Stomach (tissue), 9 donors: ENCODE measurements around the gene CRYBG2. TPM values are rescaled to one million over a fixed set of nuclear protein-coding genes. Genes with fewer than 3 reads are reported as not detected.

Source experiments
- DNase-seq, 2 donors: peaks; one replicate each; pipeline versions ENCODE4 v3.0.0 to v3.0.0-alpha.2; 2013 to 2019
- H3K27ac ChIP-seq, 5 donors: fragments of 200-600 bp in 4 of 5; sonication (generic) in 4 of 5; one replicate each; pipeline ENCODE4 v1.5.1; 2013 to 2019; ENCODE audit warnings: mild to moderate bottlenecking in 1 of 5, moderate library complexity in 1 of 5
- H3K27me3 ChIP-seq, 3 donors: fragments of 200-600 bp; sonication (generic); one replicate each; pipeline ENCODE4 v1.5.1; 2017 to 2019; ENCODE audit warnings: mixed run types in 1 of 3
- H3K36me3 ChIP-seq, 4 donors: fragments of 200-600 bp; sonication (generic); 1 replicate in 3 of 4; 2 replicates in 1 of 4; pipeline ENCODE4 v1.5.1; 2016 to 2019
- H3K4me1 ChIP-seq, 4 donors: fragments of 200-600 bp; sonication (generic); one replicate each; pipeline ENCODE4 v1.5.1; 2016 to 2019
- H3K4me3 ChIP-seq, 4 donors: fragments of 200-600 bp; sonication (generic) in 3 of 4; one replicate each; pipeline ENCODE4 v1.5.1; 2016 to 2019; ENCODE audit warnings: mild to moderate bottlenecking in 1 of 4
- H3K9me3 ChIP-seq, 4 donors: fragments of 200-600 bp; sonication (generic); one replicate each; pipeline ENCODE4 v1.5.1; 2016 to 2019
- EP300 ChIP-seq: sonication (generic); formaldehyde crosslinking; IDR thresholded peaks from one replicate; pipeline ENCODE4 v1.6.1; 2017; ENCODE audit warnings: antibody characterized with exemption
- POLR2A ChIP-seq, 4 donors: fragments of 450-650 bp; IDR thresholded peaks; one replicate each; pipeline ENCODE4 v1.6.1; 2016; ENCODE audit warnings: antibody characterized with exemption in 4 of 4, control low read depth in 2 of 4, mild to moderate bottlenecking in 1 of 4, moderate library complexity in 1 of 4
- POLR2AphosphoS5 ChIP-seq, 3 donors: sonication (generic); formaldehyde crosslinking; IDR thresholded peaks; one replicate each; pipeline ENCODE4 v1.6.1; 2016; ENCODE audit warnings: antibody characterized with exemption in 3 of 3
- WGBS, 5 donors: extraction: QIAGEN DNeasy Blood & Tissue Kit in 3 of 5; methylation state at CpG; one replicate each; pipeline versions ENCODE4 v1.1.5 to v1.1.7; 2013 to 2018; 5-methylcytosine and 5-hydroxymethylcytosine counted together
- intact Hi-C: fragments of 100-400 bp; cut with DNase I; formaldehyde crosslinking; loops from one replicate; pipeline ENCODE4 v1.15.1; 2023; ENCODE audit warnings: low total_unique reads
- polyA plus RNA-seq, 3 donors: library from polyadenylated mRNA; stranded (reverse); fragments of 200-250 nt; gene quantifications; one replicate each; pipeline ENCODE4 v1.2.3, GENCODE V29; 2013
- total RNA-seq, 5 donors: library from RNA; depleted of rRNA; stranded (reverse); fragments of >200 nt; gene quantifications; one replicate each; pipeline versions ENCODE4 v1.1.0 to v1.2.3, GENCODE V29; 2014 to 2016
- TF ChIP-seq, protein P1 (sequence below), 7 experiments: fragments of 450-650 bp in 4 of 7; fragments of 200-600 bp in 3 of 7; sonication (generic) in 3 of 7; IDR thresholded peaks; one replicate each; pipeline ENCODE4 v1.5.1; 2016 to 2019; ENCODE audit warnings: antibody characterized with exemption in 7 of 7, control low read depth in 2 of 7, mild to moderate bottlenecking in 1 of 7
- donor health status: healthy with polysubstance abuse.
- donor health status: Bipolar disorder and iron deficiency.
- donor health status: healthy.

Gene CRYBG2
- total and polyA plus RNA-seq, 8 donors: 0.15 to 66.8 (median 3.2) TPM

DNA sequence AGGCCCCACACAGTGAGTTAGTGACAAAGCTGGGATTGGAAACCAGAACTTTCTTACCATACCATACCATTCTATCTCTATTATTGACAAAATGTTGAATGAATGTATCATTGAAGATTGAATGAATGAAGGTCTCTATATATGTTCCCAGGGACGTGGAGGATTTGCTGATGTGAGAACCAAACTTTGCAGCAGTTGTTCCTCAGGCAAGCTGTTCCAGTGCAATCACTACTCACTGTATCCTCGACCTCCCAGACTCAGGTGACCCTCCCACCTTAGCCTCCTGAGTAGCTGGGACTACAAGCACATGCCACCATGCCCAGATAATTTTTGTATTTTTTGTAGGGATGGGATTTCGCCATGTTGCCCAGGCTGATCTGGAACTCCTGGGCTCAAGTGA lies 45.1 kb upstream of the CRYBG2 start:
- peaks cover 0 to 32% (median 0%) of the 10 kb centered on the region in 3 donors for H3K27me3 ChIP-seq
- no peaks in the 10 kb centered on the region for H3K4me1 ChIP-seq
- no peak for DNase-seq
- H3K27ac ChIP-seq: no peak overlapping the region
- H3K36me3 ChIP-seq: no peaks in the 10 kb centered on the region
- H3K9me3 ChIP-seq: no peaks in the 10 kb centered on the region
- 74 to 90% (median 80%) methylated on average over 3 of the region's 3 CpGs for WGBS, 5 donors
- intact Hi-C loops: no loop called here
- no peak overlapping the region for H3K4me3 ChIP-seq
- no peak for TF ChIP-seq EP300
- TF ChIP-seq POLR2AphosphoS5 (IDR thresholded peaks at IDR 0.05): no peak
- TF ChIP-seq POLR2A (IDR thresholded peaks at IDR 0.05): no peak
- TF ChIP-seq, protein P1, sequence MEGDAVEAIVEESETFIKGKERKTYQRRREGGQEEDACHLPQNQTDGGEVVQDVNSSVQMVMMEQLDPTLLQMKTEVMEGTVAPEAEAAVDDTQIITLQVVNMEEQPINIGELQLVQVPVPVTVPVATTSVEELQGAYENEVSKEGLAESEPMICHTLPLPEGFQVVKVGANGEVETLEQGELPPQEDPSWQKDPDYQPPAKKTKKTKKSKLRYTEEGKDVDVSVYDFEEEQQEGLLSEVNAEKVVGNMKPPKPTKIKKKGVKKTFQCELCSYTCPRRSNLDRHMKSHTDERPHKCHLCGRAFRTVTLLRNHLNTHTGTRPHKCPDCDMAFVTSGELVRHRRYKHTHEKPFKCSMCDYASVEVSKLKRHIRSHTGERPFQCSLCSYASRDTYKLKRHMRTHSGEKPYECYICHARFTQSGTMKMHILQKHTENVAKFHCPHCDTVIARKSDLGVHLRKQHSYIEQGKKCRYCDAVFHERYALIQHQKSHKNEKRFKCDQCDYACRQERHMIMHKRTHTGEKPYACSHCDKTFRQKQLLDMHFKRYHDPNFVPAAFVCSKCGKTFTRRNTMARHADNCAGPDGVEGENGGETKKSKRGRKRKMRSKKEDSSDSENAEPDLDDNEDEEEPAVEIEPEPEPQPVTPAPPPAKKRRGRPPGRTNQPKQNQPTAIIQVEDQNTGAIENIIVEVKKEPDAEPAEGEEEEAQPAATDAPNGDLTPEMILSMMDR (IDR thresholded peaks at IDR 0.05): no peak

DNA sequence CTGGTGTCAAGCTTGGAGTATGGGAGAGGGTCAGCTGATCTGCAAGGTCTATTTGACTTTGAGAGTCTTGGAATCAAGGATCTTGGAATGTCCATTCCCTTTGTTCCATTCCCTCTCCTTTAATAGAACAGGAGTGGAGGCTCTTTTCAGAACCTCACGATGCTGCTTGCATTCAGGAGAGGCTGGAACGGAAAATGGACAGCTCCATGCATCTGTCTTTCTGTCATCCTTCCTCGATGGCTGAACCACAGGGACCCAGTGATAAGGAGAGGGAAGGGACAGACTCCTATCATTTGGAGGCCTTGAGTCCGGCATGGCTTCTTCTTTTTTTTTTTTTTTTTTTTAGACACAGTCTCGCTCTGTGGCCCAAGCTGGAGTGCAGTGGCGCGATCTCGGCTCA lies 41.8 kb upstream of the CRYBG2 start:
- H3K27me3 ChIP-seq: peaks cover 0 to 13% (median 0%) of the 10 kb centered on the region in 3 donors
- no peaks in the 10 kb centered on the region for H3K9me3 ChIP-seq
- WGBS, 5 donors: 77 to 88% (median 83%) methylated on average over 8 of the region's 8 CpGs
- no peak overlapping the region for H3K27ac ChIP-seq
- TF ChIP-seq, protein P1 (IDR thresholded peaks at IDR 0.05): no peak
- no peak for TF ChIP-seq POLR2A (IDR thresholded peaks at IDR 0.05)
- H3K4me3 ChIP-seq: no peak overlapping the region
- no peaks in the 10 kb centered on the region for H3K36me3 ChIP-seq
- DNase-seq: no peak
- no peaks in the 10 kb centered on the region for H3K4me1 ChIP-seq
- intact Hi-C loops: no loop called here

DNA sequence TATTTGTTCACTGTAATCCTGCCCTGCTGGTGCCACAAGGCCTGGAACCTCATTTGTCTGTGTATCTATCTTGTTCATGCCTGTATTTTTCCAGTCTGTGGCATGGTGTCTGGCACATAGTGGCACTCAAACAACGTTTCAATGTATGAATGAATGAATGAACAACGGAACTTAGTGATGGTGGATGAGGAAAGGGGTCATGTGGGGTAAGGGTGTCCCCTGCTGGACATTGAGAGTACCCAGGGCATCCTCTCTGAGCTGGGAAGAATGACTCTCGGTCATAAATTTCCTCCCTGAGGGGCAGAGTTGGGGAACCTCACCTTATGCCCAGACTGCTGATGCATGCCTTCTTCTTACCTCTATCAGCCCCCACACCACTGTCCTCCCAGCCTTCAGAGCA lies 37.5 kb upstream of the CRYBG2 start:
- DNase-seq: peak in 1 of 2 donors; percentile 46
- TF ChIP-seq, protein P1 (IDR thresholded peaks at IDR 0.05): peak in 1 of 7 experiments; percentile 7
- TF ChIP-seq EP300 (no peak), POLR2A (IDR thresholded peaks at IDR 0.05) (no peak)
- H3K4me3 ChIP-seq: no peak overlapping the region
- H3K9me3 ChIP-seq: no peaks in the 10 kb centered on the region
- H3K4me1 ChIP-seq: no peaks in the 10 kb centered on the region
- peaks cover 0 to 32% (median 0%) of the 10 kb centered on the region in 3 donors for H3K27me3 ChIP-seq
- intact Hi-C loops: no loop called here
- 6 to 18% (median 8%) methylated on average over 3 of the region's 3 CpGs for WGBS, 5 donors
- H3K36me3 ChIP-seq: no peaks in the 10 kb centered on the region
- H3K27ac ChIP-seq: no peak overlapping the region

DNA sequence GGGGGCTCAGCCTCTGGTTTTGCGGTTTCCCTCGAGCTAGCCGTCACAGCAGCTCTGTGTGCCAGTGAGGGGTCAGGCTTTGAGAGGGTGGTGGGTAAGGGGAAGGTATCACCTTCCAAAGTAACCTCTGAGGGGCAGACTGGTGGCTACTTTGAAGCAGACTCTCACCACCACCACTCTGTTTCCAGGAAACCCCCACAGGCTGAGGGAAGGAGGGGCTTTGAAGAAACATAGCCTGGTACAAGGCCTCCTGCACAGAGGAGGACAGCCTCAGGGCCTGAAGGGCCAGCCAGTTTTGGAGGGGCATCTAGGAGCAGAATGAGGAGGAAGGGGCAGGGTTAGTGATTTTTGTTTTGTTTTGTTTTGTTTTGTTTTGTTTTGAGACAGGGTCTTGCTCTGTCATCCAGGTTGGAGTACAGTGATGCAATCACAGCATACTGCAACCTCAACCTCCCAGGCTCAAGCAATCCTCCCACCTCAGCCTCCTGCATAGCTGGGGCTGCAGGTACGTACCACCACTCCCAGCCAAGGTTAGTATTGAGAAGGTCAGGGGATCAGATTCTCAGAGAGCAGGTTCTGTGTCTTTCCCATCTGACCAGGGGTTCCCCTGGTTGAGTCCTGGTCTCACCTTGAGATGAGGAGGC lies 35.8 kb upstream of the CRYBG2 start:
- Histone ChIP-seq H3K27me3 (peaks cover 0 to 37% (median 0%) of the 10 kb centered on the region in 3 donors), H3K4me1 (no peaks in the 10 kb centered on the region), H3K36me3 (no peaks in the 10 kb centered on the region), H3K27ac (no peak overlapping the region), H3K4me3 (no peak overlapping the region), H3K9me3 (no peaks in the 10 kb centered on the region)
- DNase-seq: no peak
- intact Hi-C loops: no loop called here
- 71 to 79% (median 75%) methylated on average over 4 of the region's 4 CpGs for WGBS, 5 donors
- TF ChIP-seq POLR2A (IDR thresholded peaks at IDR 0.05): no peak
- TF ChIP-seq EP300: no peak

DNA sequence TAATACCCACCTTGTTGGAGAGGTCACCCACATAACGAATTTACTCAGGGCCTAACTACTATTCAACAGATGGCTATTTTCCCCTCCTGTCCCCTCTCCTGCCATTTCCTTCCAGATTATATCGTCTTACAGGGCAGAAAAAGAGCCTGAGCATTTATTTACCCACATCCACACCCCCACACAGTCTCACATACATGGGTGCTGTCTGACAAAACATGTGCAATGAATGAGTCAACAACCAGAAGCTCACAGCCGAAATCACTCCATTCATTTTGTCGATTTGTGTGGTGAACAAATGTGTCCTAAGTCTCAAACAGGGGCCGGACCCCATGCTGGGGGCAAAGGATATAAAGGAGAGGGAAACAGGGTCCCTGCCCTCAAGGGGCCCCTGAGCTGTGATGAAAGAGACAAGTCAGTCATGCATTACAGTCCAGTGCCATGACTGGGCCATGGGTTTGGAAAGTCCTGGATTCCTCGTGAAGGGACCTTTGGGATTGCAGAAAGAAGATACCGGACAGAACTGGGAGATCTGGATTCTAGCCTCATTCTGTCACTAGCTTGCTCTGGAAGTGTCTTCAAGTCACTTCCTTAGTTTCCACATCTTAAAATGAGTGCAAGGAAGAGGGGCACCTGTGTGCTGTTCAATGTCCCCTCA lies 35.0 kb upstream of the CRYBG2 start:
- H3K4me3 ChIP-seq: no peak overlapping the region
- no peaks in the 10 kb centered on the region for H3K36me3 ChIP-seq
- H3K27me3 ChIP-seq: peaks cover 0 to 44% (median 0%) of the 10 kb centered on the region in 3 donors
- H3K4me1 ChIP-seq: no peaks in the 10 kb centered on the region
- TF ChIP-seq, protein P1 (IDR thresholded peaks at IDR 0.05): no peak
- no peak for TF ChIP-seq POLR2A (IDR thresholded peaks at IDR 0.05)
- no peak for TF ChIP-seq EP300
- no peak for TF ChIP-seq POLR2AphosphoS5 (IDR thresholded peaks at IDR 0.05)
- intact Hi-C loops: no loop called here
- DNase-seq: no peak
- H3K9me3 ChIP-seq: no peaks in the 10 kb centered on the region
- no peak overlapping the region for H3K27ac ChIP-seq
- WGBS, 5 donors: 60 to 73% (median 70%) methylated on average over 7 of the region's 7 CpGs
